Measurements from ENCODE around the gene NANOS3. TPM values are rescaled to one million over a fixed set of nuclear protein-coding genes. Genes with fewer than 3 reads are reported as not detected.

Gene NANOS3
- total and polyA plus RNA-seq, 9 of the 15 experiments (the other 6 are each of a cell fraction or from before 2014, with no cell fraction given) = not detected

DNA sequence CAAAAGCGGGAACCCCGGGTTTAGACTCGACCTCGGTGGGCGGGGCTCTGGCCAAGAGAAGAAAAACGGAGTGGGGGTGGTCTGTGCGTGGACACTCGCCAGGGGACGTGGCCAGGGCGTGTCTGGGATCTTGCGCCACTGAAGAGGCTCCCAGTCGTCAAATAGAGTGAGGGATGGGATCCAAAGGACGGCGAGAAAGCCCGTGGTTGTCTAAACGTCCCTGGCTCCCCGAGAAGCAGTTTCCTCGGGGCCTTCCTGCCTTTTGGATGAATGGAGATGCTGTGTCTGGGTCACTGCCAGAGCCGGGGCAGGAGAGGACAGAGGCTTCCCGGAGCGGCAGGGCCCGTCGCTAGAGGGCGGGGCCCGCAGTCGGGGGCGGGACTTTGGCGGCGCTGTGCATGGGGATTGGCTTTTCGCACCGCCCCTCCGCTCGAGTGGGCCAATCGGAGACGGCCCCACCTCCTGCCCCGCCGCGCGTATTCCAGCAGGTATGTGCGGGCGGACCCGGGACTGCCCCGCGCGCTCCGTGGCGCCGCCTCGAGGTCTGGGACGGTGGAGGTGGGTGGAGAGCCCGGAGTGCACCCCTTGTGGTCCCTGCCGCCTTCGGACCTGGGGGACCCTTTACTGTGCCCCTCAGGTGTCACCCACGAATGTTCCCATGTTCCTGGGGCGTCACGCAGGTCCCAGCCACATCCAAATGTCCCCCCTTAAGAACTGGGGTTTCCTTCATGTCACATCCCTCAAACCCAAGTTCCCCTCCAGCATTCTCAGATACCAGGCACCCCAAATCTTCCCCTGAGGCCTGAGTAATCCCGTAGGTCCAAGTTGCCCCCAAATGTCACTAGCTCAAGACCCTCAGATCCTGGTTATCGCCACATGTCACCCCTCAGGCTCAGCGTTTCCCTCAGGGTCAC is 43.3 kb upstream of the NANOS3 start:
- Histone ChIP-seq H3K4me2 (ENCODE audit: insufficient read depth, low read length) (peak overlapping the region; percentile 84), H3K79me2 (ENCODE audit: control insufficient read depth, insufficient read depth, low read length) (peaks cover 26% of the 10 kb centered on the region), H3K9me1 (ENCODE audit: control insufficient read depth, insufficient read depth, low read length) (no peaks in the 10 kb centered on the region), H3K27me3 (ENCODE audit: control insufficient read depth in 2 of 2, insufficient read depth in 2 of 2, low read length in 2 of 2) (no peaks in the 10 kb centered on the region), H3K9me3 (replicated peaks; ENCODE audit: control insufficient read depth, insufficient read depth, low read depth, low read length) (no peaks in the 10 kb centered on the region), H3K27ac (ENCODE audit: extremely low read depth, low read depth, low read length) (peak overlapping the region; percentile 55), H3K36me3 (ENCODE audit: control insufficient read depth, insufficient read depth, low read length) (peaks cover 33% of the 10 kb centered on the region; the same call in 2 of the 3 replicates), H3K4me1 (replicated peaks in 1 of 2; ENCODE audit: control insufficient read depth in 2 of 2, insufficient read depth in 2 of 2, low read length in 2 of 2) (peaks cover 13 to 53% of the 10 kb centered on the region in 2 experiments), H2AFZ (ENCODE audit: low read depth, low read length) (peak overlapping the region; percentile 87), H3K4me3 (peak overlapping the region; percentile 38), H4K20me1 (replicated peaks; ENCODE audit: control insufficient read depth, insufficient read depth, low read length) (no peaks in the 10 kb centered on the region), H3K9ac (ENCODE audit: insufficient read depth in 1 of 2, low read depth in 2 of 2, low read length in 2 of 2) (peak overlapping the region; percentile 63 to 82)
- CTCF ChIA-PET (ENCODE audit: low intra/inter-chr PET ratio) = no interaction called here
- BruUV-seq (replicated peaks) = no TSS peak
- ATAC-seq (peak; percentile 100), FAIRE-seq (peak; percentile 91), DNase-seq (ENCODE audit: extremely low read depth in 1 of 4, low spot score in 3 of 4) (peak; percentile 95 to 99 (median 96))
- intact Hi-C loops (cut with micrococcal nuclease) (no loop called here), in situ Hi-C loops (cut with MboI) (no loop called here)
- 8% methylated on average over 42 of the region's 59 CpGs for WGBS (ENCODE audit: insufficient coverage, low coverage, missing lambda C conversion rate)
- POLR2A ChIA-PET = interaction anchor here (0.6 to 1.3 kb wide), 5 partner anchors 8 to 1383 kb away, joined by 3 to 9 read pairs (median 3); no protein-coding TSS in a partner anchor
- TF ChIP-seq POLR2B (IDR thresholded peaks at IDR 0.05; ENCODE audit: low read depth, partially characterized antibody) (peak; percentile 69), MAFK (IDR thresholded peaks at IDR 0.05; ENCODE audit: low read length) (no peak), RBBP5 (IDR thresholded peaks at IDR 0.05; ENCODE audit: borderline replicate concordance, insufficient read depth, low read length, poor library complexity, severe bottlenecking) (no peak), PCBP2 (IDR thresholded peaks at IDR 0.05; ENCODE audit: low read depth, low read length, poor library complexity, severe bottlenecking) (no peak)
- TF ChIP-seq, protein P1, sequence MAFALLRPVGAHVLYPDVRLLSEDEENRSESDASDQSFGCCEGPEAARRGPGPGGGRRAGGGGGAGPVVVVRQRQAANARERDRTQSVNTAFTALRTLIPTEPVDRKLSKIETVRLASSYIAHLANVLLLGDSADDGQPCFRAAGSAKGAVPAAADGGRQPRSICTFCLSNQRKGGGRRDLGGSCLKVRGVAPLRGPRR (CRISPR knock-in tag; IDR thresholded peaks at IDR 0.05) = no peak
- TF ChIP-seq, protein P2, sequence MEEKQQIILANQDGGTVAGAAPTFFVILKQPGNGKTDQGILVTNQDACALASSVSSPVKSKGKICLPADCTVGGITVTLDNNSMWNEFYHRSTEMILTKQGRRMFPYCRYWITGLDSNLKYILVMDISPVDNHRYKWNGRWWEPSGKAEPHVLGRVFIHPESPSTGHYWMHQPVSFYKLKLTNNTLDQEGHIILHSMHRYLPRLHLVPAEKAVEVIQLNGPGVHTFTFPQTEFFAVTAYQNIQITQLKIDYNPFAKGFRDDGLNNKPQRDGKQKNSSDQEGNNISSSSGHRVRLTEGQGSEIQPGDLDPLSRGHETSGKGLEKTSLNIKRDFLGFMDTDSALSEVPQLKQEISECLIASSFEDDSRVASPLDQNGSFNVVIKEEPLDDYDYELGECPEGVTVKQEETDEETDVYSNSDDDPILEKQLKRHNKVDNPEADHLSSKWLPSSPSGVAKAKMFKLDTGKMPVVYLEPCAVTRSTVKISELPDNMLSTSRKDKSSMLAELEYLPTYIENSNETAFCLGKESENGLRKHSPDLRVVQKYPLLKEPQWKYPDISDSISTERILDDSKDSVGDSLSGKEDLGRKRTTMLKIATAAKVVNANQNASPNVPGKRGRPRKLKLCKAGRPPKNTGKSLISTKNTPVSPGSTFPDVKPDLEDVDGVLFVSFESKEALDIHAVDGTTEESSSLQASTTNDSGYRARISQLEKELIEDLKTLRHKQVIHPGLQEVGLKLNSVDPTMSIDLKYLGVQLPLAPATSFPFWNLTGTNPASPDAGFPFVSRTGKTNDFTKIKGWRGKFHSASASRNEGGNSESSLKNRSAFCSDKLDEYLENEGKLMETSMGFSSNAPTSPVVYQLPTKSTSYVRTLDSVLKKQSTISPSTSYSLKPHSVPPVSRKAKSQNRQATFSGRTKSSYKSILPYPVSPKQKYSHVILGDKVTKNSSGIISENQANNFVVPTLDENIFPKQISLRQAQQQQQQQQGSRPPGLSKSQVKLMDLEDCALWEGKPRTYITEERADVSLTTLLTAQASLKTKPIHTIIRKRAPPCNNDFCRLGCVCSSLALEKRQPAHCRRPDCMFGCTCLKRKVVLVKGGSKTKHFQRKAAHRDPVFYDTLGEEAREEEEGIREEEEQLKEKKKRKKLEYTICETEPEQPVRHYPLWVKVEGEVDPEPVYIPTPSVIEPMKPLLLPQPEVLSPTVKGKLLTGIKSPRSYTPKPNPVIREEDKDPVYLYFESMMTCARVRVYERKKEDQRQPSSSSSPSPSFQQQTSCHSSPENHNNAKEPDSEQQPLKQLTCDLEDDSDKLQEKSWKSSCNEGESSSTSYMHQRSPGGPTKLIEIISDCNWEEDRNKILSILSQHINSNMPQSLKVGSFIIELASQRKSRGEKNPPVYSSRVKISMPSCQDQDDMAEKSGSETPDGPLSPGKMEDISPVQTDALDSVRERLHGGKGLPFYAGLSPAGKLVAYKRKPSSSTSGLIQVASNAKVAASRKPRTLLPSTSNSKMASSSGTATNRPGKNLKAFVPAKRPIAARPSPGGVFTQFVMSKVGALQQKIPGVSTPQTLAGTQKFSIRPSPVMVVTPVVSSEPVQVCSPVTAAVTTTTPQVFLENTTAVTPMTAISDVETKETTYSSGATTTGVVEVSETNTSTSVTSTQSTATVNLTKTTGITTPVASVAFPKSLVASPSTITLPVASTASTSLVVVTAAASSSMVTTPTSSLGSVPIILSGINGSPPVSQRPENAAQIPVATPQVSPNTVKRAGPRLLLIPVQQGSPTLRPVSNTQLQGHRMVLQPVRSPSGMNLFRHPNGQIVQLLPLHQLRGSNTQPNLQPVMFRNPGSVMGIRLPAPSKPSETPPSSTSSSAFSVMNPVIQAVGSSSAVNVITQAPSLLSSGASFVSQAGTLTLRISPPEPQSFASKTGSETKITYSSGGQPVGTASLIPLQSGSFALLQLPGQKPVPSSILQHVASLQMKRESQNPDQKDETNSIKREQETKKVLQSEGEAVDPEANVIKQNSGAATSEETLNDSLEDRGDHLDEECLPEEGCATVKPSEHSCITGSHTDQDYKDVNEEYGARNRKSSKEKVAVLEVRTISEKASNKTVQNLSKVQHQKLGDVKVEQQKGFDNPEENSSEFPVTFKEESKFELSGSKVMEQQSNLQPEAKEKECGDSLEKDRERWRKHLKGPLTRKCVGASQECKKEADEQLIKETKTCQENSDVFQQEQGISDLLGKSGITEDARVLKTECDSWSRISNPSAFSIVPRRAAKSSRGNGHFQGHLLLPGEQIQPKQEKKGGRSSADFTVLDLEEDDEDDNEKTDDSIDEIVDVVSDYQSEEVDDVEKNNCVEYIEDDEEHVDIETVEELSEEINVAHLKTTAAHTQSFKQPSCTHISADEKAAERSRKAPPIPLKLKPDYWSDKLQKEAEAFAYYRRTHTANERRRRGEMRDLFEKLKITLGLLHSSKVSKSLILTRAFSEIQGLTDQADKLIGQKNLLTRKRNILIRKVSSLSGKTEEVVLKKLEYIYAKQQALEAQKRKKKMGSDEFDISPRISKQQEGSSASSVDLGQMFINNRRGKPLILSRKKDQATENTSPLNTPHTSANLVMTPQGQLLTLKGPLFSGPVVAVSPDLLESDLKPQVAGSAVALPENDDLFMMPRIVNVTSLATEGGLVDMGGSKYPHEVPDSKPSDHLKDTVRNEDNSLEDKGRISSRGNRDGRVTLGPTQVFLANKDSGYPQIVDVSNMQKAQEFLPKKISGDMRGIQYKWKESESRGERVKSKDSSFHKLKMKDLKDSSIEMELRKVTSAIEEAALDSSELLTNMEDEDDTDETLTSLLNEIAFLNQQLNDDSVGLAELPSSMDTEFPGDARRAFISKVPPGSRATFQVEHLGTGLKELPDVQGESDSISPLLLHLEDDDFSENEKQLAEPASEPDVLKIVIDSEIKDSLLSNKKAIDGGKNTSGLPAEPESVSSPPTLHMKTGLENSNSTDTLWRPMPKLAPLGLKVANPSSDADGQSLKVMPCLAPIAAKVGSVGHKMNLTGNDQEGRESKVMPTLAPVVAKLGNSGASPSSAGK (IDR thresholded peaks at IDR 0.05) = no peak
